ENCODE measurements around the gene GRM7.

DNA sequence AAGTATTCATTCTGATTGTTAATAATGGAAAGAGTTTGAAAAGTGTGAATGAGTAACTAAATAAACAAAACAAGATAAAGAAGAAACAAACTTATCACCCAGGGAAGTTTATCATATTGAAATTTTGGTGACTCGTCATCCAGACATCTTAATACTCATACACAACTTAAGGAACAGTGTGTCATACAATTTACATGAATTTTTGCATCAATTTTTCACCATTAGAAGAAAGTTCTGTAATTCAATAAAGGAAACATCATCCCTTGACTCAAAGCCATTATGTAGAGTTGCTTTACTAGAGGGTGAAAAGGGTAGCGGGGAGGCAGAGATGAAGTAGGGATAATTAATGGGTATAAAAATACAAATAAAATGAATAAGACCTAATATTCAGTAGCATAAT, 536.2 kb downstream of the GRM7 start:
- TF ChIP-seq POLR2AphosphoS5 (IDR thresholded peaks at IDR 0.05; ENCODE audit: low read depth) (no peak), EZH2 (IDR thresholded peaks at IDR 0.05; ENCODE audit: low read depth, unreplicated experiment) (no peak), CTCF (conservative IDR thresholded peaks at IDR 0.05; ENCODE audit: low read depth in 2 of 2) (no peak), JUNB (IDR thresholded peaks at IDR 0.05; ENCODE audit: unreplicated experiment) (no peak), NANOG (IDR thresholded peaks at IDR 0.05; ENCODE audit: borderline replicate concordance) (no peak), STAT1 (IDR thresholded peaks at IDR 0.05; ENCODE audit: unreplicated experiment) (no peak), REST (IDR thresholded peaks at IDR 0.05; ENCODE audit: unreplicated experiment) (no peak), CREB1 (CRISPR knock-in tag; IDR thresholded peaks at IDR 0.05; ENCODE audit: low read depth) (no peak), EZH2phosphoT487 (IDR thresholded peaks at IDR 0.05; ENCODE audit: unreplicated experiment) (no peak), ZNF114 (CRISPR knock-in tag; IDR thresholded peaks at IDR 0.05) (no peak), ZNF462 (CRISPR knock-in tag; IDR thresholded peaks at IDR 0.05) (no peak)
- TF ChIP-seq, protein P1, sequence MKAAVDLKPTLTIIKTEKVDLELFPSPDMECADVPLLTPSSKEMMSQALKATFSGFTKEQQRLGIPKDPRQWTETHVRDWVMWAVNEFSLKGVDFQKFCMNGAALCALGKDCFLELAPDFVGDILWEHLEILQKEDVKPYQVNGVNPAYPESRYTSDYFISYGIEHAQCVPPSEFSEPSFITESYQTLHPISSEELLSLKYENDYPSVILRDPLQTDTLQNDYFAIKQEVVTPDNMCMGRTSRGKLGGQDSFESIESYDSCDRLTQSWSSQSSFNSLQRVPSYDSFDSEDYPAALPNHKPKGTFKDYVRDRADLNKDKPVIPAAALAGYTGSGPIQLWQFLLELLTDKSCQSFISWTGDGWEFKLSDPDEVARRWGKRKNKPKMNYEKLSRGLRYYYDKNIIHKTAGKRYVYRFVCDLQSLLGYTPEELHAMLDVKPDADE (IDR thresholded peaks at IDR 0.05) = no peak
